AG04450 (cell line): Measurements from ENCODE around the gene DGAT2. TPM values are rescaled to one million over a fixed set of nuclear protein-coding genes. Genes with fewer than 3 reads are reported as not detected.

Source experiments
- CTCF ChIA-PET: fragments of 300-600, 350-600 bp; formaldehyde crosslinking; extraction: SDS; loops from one replicate; lab custom pipeline; 2022; ENCODE audit warnings: antibody characterized with exemption, inconsistent platforms; lab: Charles Lee
- POLR2A ChIA-PET: fragments of 350-600 bp; formaldehyde crosslinking; extraction: SDS; loops from one replicate; lab custom pipeline; 2021; ENCODE audit warnings: antibody characterized with exemption, inconsistent platforms; lab: Yijun Ruan, JAX
- DNase-seq: peaks from one replicate; pipeline ENCODE4 v3.0.0-alpha.2; 2011; ENCODE audit warnings: low read depth, low spot score
- H3K27ac ChIP-seq: one replicate; pipeline ENCODE4 v1.5.1; 2012; ENCODE audit warnings: low read depth, low read length, control low read depth
- H3K27me3 ChIP-seq: one replicate; pipeline ENCODE4 v1.6.0; 2012; ENCODE audit warnings: low read length; ENCODE audit not compliant: control insufficient read depth, insufficient read depth
- H3K4me3 ChIP-seq: 2 replicates; pipeline ENCODE4 v1.5.1; 2011; ENCODE audit warnings: mild to moderate bottlenecking, low read depth, low read length, control low read depth
- H3K9me3 ChIP-seq: 2 replicates; pipeline ENCODE4 v1.5.1; 2012; ENCODE audit warnings: low read length; ENCODE audit not compliant: control insufficient read depth, insufficient read depth
- CTCF ChIP-seq: IDR thresholded peaks from 2 replicates; pipeline ENCODE4 v1.5.1; 2011; ENCODE audit warnings: low read depth, low read length, control low read depth, inconsistent platforms
- polyA plus RNA-seq: library from polyadenylated mRNA; depleted of rRNA; stranded (reverse); fragments of >200 nt; gene quantifications from 2 replicates; pipeline ENCODE4 v1.2.3, GENCODE V29; 2011

Gene DGAT2
- polyA plus RNA-seq, 1 experiment: 0.56 TPM

GRCh38 chr11:75780888-75781287, 12.3 kb downstream of the DGAT2 start:
- CTCF ChIA-PET: interaction anchor here (0.6 kb wide), 1 partner anchor 507 kb away, joined by 4 read pairs; no protein-coding TSS in a partner anchor
- DNase-seq: no peak
- Histone ChIP-seq H3K27ac (no peak overlapping the region), H3K4me3 (no peak overlapping the region), H3K27me3 (peaks cover 9% of the 10 kb centered on the region), H3K9me3 (no peaks in the 10 kb centered on the region)
- POLR2A ChIA-PET: no interaction called here
- TF ChIP-seq CTCF: no peak

GRCh38 chr11:75781296-75781695, 12.7 kb downstream of the DGAT2 start:
- Histone ChIP-seq H3K9me3 (no peaks in the 10 kb centered on the region), H3K27ac (no peak overlapping the region), H3K4me3 (no peak overlapping the region), H3K27me3 (peaks cover 8% of the 10 kb centered on the region)
- no peak for DNase-seq
- no peak for TF ChIP-seq CTCF
- ChIA-PET POLR2A (no interaction called here), CTCF (no interaction called here)

GRCh38 chr11:75781831-75782230, 13.3 kb downstream of the DGAT2 start:
- POLR2A ChIA-PET: no interaction called here
- Histone ChIP-seq H3K27ac (no peak overlapping the region), H3K9me3 (no peaks in the 10 kb centered on the region), H3K4me3 (no peak overlapping the region), H3K27me3 (peaks cover 5% of the 10 kb centered on the region)
- CTCF ChIA-PET: no interaction called here
- no peak for TF ChIP-seq CTCF
- no peak for DNase-seq

- no peak overlapping the region for H3K4me3 ChIP-seq
- CTCF ChIA-PET: interaction anchor here (1.7 kb wide), 1 partner anchor 20 kb away, joined by 6 read pairs; no protein-coding TSS in a partner anchor
- H3K27ac ChIP-seq: no peak overlapping the region
- no peaks in the 10 kb centered on the region for H3K9me3 ChIP-seq
- TF ChIP-seq CTCF: no peak
- peaks cover 5% of the 10 kb centered on the region for H3K27me3 ChIP-seq
- DNase-seq: no peak
- POLR2A ChIA-PET: no interaction called here
These were observed 14.1 kb downstream of the DGAT2 start for GRCh38 chr11:75782540-75783263.

GRCh38 chr11:75783416-75784084, 15.0 kb downstream of the DGAT2 start:
- POLR2A ChIA-PET: no interaction called here
- H3K4me3 ChIP-seq: no peak overlapping the region
- H3K9me3 ChIP-seq: no peaks in the 10 kb centered on the region
- H3K27ac ChIP-seq: no peak overlapping the region
- H3K27me3 ChIP-seq: peaks cover 9% of the 10 kb centered on the region
- DNase-seq: no peak
- TF ChIP-seq CTCF: no peak
- CTCF ChIA-PET: interaction anchor here (1.7 kb wide), 1 partner anchor 19 kb away, joined by 6 read pairs; no protein-coding TSS in a partner anchor
